GM18520 (cell line): ENCODE data around the gene DLGAP4.
"Not testable (repeated sequence)": the region's sequence is repeated elsewhere in the genome, so short reads cannot be mapped to it uniquely, and the experiment has no call there.

Experiments used
- ATAC-seq: cut with Tn5 transposase; IDR thresholded peaks from one replicate; pipeline ENCODE4 v1.9.1; 2021; ENCODE audit not compliant: unreplicated experiment

DLGAP4 gene

DNA sequence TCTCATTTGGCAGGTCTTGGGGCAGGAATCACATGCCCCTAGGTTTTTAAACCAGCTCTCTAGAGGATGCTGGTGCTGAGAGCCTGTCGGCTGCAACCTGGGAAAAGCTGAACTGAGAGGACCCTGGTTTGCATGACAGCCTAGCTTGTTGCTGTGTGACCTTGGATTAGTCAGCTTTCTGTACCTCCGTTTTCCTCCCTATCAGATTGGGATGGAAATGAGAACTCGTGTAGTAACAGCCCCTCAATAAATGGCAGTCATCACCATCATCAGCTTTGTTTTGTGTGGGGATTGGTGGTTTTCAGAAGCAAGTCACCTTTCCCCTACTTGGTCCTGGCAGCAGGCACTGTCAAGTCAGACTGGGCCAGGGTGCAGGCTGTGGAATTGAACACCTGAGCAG lies 159.9 kb downstream of the DLGAP4 start:
- ATAC-seq, result no peak

DNA sequence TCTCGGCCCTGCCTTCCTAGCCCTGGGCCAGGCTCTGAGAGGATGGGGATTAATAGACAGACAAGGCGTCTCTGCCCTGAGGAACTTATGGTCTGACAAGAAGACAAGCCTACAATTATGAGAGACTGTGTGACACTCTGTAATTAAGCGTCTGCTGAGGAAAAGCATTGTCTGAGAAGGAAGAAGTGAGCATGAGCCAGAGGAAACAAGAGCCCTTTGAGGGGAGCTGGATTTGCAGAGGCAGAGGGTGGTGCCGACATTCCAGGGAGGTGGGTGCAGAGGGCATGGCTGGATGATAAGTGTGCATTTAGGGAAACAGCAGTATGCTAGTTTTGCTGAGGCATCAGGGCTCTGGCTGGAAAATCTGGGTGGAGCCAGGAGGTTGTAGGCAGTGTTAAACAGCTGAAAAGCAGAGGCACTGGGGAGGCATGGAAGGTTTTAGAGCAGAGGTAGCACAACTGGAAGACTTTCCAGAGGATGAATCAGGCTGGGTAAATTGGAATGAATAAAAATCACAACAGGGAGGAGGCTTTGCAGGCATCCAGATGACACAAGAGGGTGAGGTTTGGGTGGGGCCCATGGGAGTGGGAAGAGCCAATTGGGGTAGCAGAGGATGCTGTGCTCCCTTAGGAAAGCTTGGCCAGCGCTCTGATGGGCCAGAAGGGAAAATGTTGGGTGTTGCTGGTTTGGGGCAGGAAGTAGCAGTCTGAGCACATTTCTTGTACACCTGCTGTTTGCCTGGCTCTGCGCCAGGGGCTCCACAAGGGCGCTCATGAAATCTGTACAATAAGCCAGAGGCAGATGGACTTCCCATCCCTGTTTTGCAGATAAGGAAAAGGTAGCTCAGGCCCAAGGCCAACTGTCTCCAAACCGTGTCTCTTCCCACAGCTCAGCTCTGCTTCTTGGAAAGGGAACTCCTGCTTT lies 161.2 kb downstream of the DLGAP4 start:
- ATAC-seq, result no peak

GRCh38 chr20:36468149-36469000 lies 162.2 kb downstream of the DLGAP4 start:
- no peak for ATAC-seq

DNA sequence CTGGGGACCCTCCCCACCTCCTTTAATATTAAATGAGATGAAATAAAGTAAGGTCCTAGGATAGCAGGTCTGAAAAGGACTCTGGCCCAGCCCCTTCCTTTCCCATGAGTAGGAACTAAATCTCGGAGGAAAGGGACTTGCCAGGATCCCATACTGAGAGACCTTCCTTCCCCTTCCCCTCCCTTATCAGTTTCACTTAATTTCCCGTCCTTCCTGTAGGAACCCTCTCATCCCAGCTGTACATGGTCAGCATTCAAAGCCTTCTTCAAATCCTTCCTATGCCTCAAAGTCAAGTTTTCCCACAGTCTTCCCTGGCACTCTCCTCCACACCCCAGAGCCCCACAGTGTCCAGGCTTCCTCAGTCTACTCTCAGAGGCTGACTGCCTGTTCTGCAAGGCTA lies 163.8 kb downstream of the DLGAP4 start:
- ATAC-seq, result no peak

DNA sequence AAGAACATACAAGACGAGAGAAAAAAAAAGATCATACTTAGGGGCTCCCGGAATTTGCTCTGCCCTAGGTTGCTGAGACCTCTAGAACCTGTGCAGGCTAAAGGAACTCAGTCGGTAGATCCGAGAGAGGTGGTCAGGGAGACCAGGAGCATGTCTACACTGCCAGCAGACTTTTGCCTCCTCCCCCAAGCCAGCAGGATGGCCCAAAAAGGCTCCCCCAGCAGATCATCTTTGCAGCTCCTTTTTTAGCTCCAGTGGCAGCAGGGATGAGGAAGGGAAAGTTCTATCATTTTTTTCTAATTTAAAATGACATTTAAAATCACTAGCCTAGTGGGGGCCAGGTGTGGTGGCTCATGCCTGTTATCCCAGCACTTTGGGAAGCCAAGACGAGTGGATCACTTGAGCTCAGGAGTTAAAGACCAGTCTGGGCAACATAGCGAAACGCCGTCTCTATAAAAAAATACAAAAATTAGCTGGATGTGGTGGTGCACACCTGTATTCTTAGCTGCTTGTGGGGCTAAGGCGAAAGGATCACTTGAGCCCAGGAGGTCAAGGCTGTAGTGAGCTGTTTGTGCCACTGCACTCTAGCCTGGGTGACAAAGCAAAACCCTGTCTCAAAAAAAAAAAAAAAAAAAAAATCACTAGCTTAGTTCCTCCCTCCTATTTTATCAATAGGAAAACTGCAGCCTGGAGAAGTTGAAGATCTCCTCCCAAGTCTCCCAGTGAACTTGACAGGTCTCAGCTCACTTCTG lies 165.9 kb downstream of the DLGAP4 start:
- ATAC-seq, result no peak

DNA sequence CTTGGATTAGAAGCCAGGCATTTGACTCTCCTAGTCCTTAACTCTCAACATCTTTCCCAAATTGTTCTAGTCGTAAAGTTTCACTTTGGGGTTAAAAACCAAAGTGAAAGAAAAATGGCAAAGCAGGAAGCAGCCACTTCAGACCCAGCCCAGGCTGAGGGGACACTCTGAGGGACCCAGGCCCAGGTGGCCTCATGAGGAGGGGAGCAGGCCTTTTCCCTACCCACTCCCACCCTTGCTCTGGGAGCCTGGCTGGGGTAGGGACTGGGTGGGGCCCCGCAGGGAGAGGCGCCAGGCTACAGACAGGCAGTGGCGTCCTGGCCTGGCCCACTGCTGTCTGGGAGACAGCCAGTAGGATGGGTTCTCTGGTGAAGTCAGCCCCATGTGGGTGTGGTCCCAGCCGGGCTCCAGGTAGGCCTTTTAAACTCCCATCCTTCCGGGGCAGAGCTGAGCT lies 166.5 kb downstream of the DLGAP4 start:
- no peak for ATAC-seq

DNA sequence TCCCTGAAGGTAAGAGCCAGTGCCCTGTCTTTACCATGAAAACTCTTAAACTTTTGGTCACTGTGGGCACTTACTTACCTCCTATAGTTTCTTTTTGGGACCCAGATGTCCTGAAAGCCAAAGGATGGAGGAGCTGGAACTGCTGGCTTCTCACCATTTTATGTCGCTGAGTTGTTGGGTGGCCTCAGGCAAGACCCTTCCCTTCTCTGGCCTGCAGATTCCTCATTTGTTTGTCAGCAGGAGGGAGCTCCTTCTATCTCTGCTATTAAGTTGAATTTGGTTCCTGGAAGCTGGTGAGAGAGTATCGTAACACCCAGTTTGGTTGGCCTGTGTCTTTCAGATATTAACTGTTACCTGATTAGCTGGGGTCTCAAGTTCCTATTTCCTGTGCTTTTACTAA lies 167.0 kb downstream of the DLGAP4 start:
- no peak for ATAC-seq

- ATAC-seq, result no peak
Observed at GRCh38 chr20:36474563-36474962, 168.4 kb downstream of the DLGAP4 start.

- ATAC-seq, result not testable (repeated sequence)
Observed at GRCh38 chr20:36475054-36475453, 168.9 kb downstream of the DLGAP4 start.

DNA sequence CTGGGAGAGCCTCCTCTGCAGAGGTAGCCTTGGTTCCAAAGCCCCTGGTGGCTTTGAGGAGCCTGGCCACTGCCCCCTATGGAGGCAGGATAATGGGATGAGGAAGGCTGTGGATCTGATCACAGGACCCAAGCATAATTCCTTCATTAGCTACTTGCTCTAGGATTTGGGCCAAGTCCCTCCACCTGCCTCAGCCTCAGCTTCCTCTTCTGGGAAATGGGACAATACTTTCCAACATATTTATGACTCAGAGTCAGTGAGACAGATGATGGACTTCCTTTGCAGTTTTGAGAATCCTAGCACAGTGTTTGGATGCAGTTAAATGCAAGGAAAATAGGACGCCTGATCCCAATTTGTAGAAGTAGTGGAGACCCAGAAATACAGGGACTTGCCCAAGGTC lies 171.3 kb downstream of the DLGAP4 start:
- ATAC-seq, result no peak

- ATAC-seq, result no peak
Observed at GRCh38 chr20:36478137-36478905, 172.2 kb downstream of the DLGAP4 start.

DNA sequence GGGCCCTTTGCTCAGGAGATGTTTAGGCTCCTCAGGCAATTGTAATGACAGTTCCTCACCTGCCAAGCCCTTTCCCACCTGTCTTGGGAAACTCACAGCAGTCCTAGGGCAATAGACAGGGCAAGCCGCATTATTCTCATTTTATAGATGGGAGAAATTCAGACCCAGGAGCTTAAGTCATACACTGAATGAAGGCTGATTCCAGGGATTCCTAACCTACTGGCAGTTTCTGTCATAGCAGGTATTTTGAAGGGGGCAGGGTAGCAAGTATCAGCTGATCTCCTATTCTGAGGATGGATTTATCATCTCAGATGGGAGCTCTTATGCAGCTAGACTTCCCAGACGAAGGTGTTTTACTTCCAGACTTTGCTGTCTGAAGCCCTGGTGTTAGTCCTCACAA lies 173.8 kb downstream of the DLGAP4 start:
- no peak for ATAC-seq

- ATAC-seq, result no peak
Observed at GRCh38 chr20:36480456-36481048, 174.4 kb downstream of the DLGAP4 start.

DNA sequence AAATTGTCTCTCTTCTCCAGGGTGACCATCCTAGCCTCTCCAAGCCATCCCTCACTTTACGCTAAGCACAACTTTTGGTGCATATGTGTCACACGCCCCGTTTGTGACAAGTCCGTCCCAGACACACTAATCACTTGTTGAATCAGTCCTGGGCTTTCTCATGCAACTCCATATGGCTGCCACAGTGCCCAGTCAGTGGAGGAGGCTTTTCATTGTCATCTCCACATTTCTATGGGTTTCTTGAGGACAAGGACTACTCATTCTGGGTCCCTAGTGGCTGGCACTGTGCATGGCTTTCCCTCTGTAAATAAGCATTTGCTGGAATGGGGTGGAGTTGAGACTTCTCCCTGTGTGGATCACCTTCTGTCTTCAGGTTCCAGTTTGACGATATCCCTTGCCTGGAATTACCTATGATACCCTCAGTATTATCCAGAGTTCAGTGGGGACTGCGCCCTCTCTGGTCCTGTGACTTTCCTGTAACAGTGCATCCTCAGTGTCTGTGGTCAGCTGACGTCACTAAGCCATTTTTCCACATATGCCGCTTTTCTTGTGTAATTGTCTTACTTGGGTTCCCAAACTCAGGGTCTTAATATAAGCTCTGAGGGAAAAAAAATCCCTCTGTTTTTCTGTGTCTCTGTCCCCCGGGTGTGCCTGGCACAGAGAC lies 175.4 kb downstream of the DLGAP4 start:
- no peak for ATAC-seq

DNA sequence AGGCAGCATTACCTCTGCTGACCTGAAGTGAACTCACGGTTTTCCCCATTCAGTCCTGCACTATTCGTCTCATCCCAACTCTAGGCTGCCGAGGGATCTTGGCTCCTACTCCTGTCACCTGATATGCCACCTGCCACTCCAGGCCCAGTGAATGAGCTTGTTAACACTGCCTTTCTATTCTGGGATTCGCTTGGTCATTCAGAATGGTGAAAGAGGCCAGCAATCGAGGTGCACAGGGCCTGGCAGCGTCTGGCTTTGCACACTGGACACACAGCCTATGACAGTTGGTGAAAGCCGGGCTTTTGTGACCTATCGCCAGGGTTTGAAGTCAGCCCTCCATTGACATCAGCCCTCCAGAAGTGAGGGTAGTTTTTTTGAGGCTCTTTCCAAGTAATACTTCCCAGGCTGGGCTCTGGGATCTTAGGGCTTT lies 175.9 kb downstream of the DLGAP4 start:
- no peak for ATAC-seq

- no peak for ATAC-seq
Observed at GRCh38 chr20:36483209-36483918, 177.2 kb downstream of the DLGAP4 start.

DNA sequence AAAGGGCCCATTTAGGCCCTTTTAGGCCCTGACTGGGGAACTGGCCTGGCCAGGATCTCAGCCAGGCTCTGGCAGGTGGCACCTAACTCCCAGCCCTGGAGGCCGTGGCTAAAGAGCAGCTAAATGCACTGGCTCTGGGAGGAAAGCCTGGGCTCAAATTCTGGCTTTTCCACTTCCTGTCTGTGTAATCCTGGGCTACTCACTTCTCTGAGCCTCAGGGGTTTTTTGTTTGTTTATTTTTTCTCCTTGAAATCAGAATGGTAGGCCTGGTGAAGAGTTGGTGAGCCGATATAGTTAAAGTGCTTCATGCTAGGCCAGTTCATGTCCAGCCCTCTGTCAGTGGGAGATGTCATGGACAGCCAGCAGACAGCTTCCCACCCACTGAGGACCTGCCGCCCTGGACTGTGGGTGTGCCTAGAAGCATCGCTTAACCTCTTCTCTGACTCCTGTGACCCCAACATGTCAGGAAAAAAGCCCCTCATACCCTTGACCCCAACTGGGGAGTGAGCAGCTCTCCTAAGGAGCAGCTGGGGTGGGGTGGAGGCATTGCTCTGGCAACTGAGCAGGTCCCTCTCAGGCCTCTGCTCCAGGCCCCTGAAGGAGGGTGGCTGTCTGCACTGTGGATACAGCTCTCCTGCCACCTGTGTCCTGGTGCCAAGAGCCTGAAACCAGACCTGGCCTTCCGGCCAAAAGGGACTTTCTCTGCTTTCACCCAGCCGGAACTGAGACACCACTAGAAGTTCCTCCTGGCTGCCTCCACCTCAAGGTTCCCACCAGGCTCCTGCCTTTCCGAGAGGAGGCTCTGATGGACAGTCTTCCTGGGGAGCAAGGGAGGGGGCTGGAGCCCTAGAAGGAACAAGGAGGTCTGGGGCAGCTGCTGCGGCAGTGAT lies 178.0 kb downstream of the DLGAP4 start:
- no peak for ATAC-seq

GRCh38 chr20:36485286-36485685 lies 179.1 kb downstream of the DLGAP4 start:
- no peak for ATAC-seq
